Measurements from ENCODE around the gene SEC24D.

SEC24D gene

GRCh38 chr4:118842055-118842454 is 6.1 kb upstream of the SEC24D start:
- no peak for DNase-seq (ENCODE audit: low spot score)

- no peak for DNase-seq (ENCODE audit: low spot score)
Measured at GRCh38 chr4:118839221-118839927, 3.4 kb upstream of the SEC24D start.

GRCh38 chr4:118837121-118837507 is 1.2 kb upstream of the SEC24D start:
- DNase-seq (ENCODE audit: low spot score) = no peak

- peak; percentile 48 for DNase-seq (ENCODE audit: low spot score)
Measured at GRCh38 chr4:118836301-118837120, 585 bp upstream of the SEC24D start.

GRCh38 chr4:118834960-118835569 is 861 bp downstream of the SEC24D start:
- peak; percentile 50 for DNase-seq (ENCODE audit: low spot score)

GRCh38 chr4:118834070-118834469 is 1.9 kb downstream of the SEC24D start:
- no peak for DNase-seq (ENCODE audit: low spot score)

- no peak for DNase-seq (ENCODE audit: low spot score)
Measured at GRCh38 chr4:118833192-118833820, 2.6 kb downstream of the SEC24D start.

- DNase-seq (ENCODE audit: low spot score) = no peak
Measured at GRCh38 chr4:118829107-118829506, 6.8 kb downstream of the SEC24D start.

GRCh38 chr4:118826723-118827444 is 9.0 kb downstream of the SEC24D start:
- DNase-seq (ENCODE audit: low spot score) = no peak

GRCh38 chr4:118825799-118826198 is 10.1 kb downstream of the SEC24D start:
- no peak for DNase-seq (ENCODE audit: low spot score)

GRCh38 chr4:118824141-118824540 is 11.8 kb downstream of the SEC24D start:
- no peak for DNase-seq (ENCODE audit: low spot score)

- DNase-seq (ENCODE audit: low spot score) = no peak
Measured at GRCh38 chr4:118823471-118823870, 12.5 kb downstream of the SEC24D start.

- DNase-seq (ENCODE audit: low spot score) = no peak
Measured at GRCh38 chr4:118821590-118822293, 14.2 kb downstream of the SEC24D start.

- DNase-seq (ENCODE audit: low spot score) = no peak
Measured at GRCh38 chr4:118817178-118817930, 18.6 kb downstream of the SEC24D start.

- peak; percentile 40 for DNase-seq (ENCODE audit: low spot score)
Measured at GRCh38 chr4:118816538-118817177, 19.3 kb downstream of the SEC24D start.

- DNase-seq (ENCODE audit: low spot score) = no peak
Measured at GRCh38 chr4:118814891-118815290, 21.0 kb downstream of the SEC24D start.

- no peak for DNase-seq (ENCODE audit: low spot score)
Measured at GRCh38 chr4:118814058-118814457, 21.9 kb downstream of the SEC24D start.

GRCh38 chr4:118813561-118813960 is 22.4 kb downstream of the SEC24D start:
- DNase-seq (ENCODE audit: low spot score) = no peak

- DNase-seq (ENCODE audit: low spot score) = no peak
Measured at GRCh38 chr4:118811832-118812231, 24.1 kb downstream of the SEC24D start.

All from COLO829 (cell line).